GM21576 (cell line): Measurements from ENCODE around the gene PSORS1C2.
"Not testable (repeated sequence)": the region's sequence is repeated elsewhere in the genome, so short reads cannot be mapped to it uniquely, and the experiment has no call there.

Source experiments
- ATAC-seq: cut with Tn5 transposase; IDR thresholded peaks from one replicate; pipeline ENCODE4 v1.9.1; 2021; ENCODE audit warnings: mild to moderate bottlenecking, moderate library complexity; ENCODE audit not compliant: unreplicated experiment

The PSORS1C2 gene

GRCh38 chr6:31138982-31139381, at the start of gene PSORS1C2:
Gene PSORS1C2 (minus strand): TSS chr6:31139066. CDS start chr6:31139026, 40 bp downstream.
- ATAC-seq: no peak

- no peak for ATAC-seq
Measured at GRCh38 chr6:31187780-31188194, 48.9 kb upstream of the PSORS1C2 start.

GRCh38 chr6:31186052-31186734, 47.3 kb upstream of the PSORS1C2 start:
- no peak for ATAC-seq

- ATAC-seq: not testable (repeated sequence)
Measured at GRCh38 chr6:31185695-31186051, 46.8 kb upstream of the PSORS1C2 start.

GRCh38 chr6:31183859-31184258, 45.0 kb upstream of the PSORS1C2 start:
- not testable (repeated sequence) for ATAC-seq

GRCh38 chr6:31183287-31183686, 44.4 kb upstream of the PSORS1C2 start:
- not testable (repeated sequence) for ATAC-seq

- ATAC-seq: no peak
Measured at GRCh38 chr6:31180500-31180899, 41.6 kb upstream of the PSORS1C2 start.

- ATAC-seq: no peak
Measured at GRCh38 chr6:31179896-31180295, 41.0 kb upstream of the PSORS1C2 start.

- ATAC-seq: no peak
Measured at GRCh38 chr6:31179042-31179386, 40.1 kb upstream of the PSORS1C2 start.

GRCh38 chr6:31178143-31179041, 39.5 kb upstream of the PSORS1C2 start:
- no peak for ATAC-seq

GRCh38 chr6:31175971-31176370, 37.1 kb upstream of the PSORS1C2 start:
- no peak for ATAC-seq

GRCh38 chr6:31174378-31174777, 35.5 kb upstream of the PSORS1C2 start:
- ATAC-seq: no peak

- no peak for ATAC-seq
Measured at GRCh38 chr6:31173406-31173805, 34.5 kb upstream of the PSORS1C2 start.

GRCh38 chr6:31172973-31173384, 34.1 kb upstream of the PSORS1C2 start:
- no peak for ATAC-seq

- ATAC-seq: no peak
Measured at GRCh38 chr6:31171931-31172905, 33.4 kb upstream of the PSORS1C2 start.

- no peak for ATAC-seq
Measured at GRCh38 chr6:31170987-31171671, 32.3 kb upstream of the PSORS1C2 start.

- no peak for ATAC-seq
Measured at GRCh38 chr6:31170600-31170881, 31.7 kb upstream of the PSORS1C2 start, which contains the start of gene POU5F1. Gene POU5F1 (minus strand): TSS chr6:31170682. CDS start chr6:31170620, 62 bp downstream.

- ATAC-seq: not testable (repeated sequence)
Measured at GRCh38 chr6:31169858-31170599, 31.2 kb upstream of the PSORS1C2 start.

GRCh38 chr6:31169123-31169857, 30.4 kb upstream of the PSORS1C2 start:
- no peak for ATAC-seq
